ENCODE measurements around the gene FZD10. TPM values are rescaled to one million over a fixed set of nuclear protein-coding genes. Genes with fewer than 3 reads are reported as not detected.

The FZD10 gene
- total and polyA plus RNA-seq, 10 donors = 0.02 to 0.20 (median 0.11) TPM; not detected in 5

GRCh38 chr12:130147875-130148596 is 14.2 kb upstream of the FZD10 start:
- Histone ChIP-seq H3K27ac (no peak overlapping the region), H3K4me3 (no peak overlapping the region), H3K4me1 (no peaks in the 10 kb centered on the region), H3K27me3 (replicated peaks in 1 of 7) (peaks cover 0 to 8% (median 0%) of the 10 kb centered on the region in 7 donors), H3K36me3 (no peaks in the 10 kb centered on the region), H3K9me3 (no peaks in the 10 kb centered on the region)
- 44 to 69% (median 57%) methylated on average over 6 to 8 of the region's 8 CpGs for WGBS, 5 donors
- peak; percentile 22 for DNase-seq
- no peak for TF ChIP-seq POLR2A (IDR thresholded peaks at IDR 0.05)
- TF ChIP-seq POLR2AphosphoS5 (IDR thresholded peaks at IDR 0.05) = no peak
- no peak for TF ChIP-seq CTCF (IDR thresholded peaks at IDR 0.05 in 8 of 11, conservative IDR thresholded peaks at IDR 0.05 in 3 of 11)
- intact Hi-C loops (cut with DNase I; ENCODE audit: low total_unique reads) = no loop called here

GRCh38 chr12:130151846-130152245 is 10.4 kb upstream of the FZD10 start:
- Histone ChIP-seq H3K36me3 (no peaks in the 10 kb centered on the region), H3K27me3 (replicated peaks in 1 of 7) (peaks cover 0 to 39% (median 2%) of the 10 kb centered on the region in 7 donors), H3K4me3 (no peak overlapping the region), H3K9me3 (no peaks in the 10 kb centered on the region), H3K4me1 (no peaks in the 10 kb centered on the region), H3K27ac (no peak overlapping the region)
- 73 to 88% (median 80%) methylated on average over 9 of the region's 9 CpGs for WGBS, 5 donors
- TF ChIP-seq CTCF (IDR thresholded peaks at IDR 0.05 in 8 of 11, conservative IDR thresholded peaks at IDR 0.05 in 3 of 11) (no peak), POLR2A (IDR thresholded peaks at IDR 0.05) (no peak), POLR2AphosphoS5 (IDR thresholded peaks at IDR 0.05) (no peak)
- DNase-seq = peak; percentile 53
- intact Hi-C loops (cut with DNase I; ENCODE audit: low total_unique reads) = no loop called here

GRCh38 chr12:130152386-130152785 is 9.9 kb upstream of the FZD10 start:
- H3K36me3 ChIP-seq = no peaks in the 10 kb centered on the region
- 78 to 91% (median 85%) methylated on average over 7 to 12 of the region's 12 CpGs for WGBS, 5 donors
- intact Hi-C loops (cut with DNase I; ENCODE audit: low total_unique reads) = no loop called here

More at GRCh38 chr12:130152386-130152785, 9.9 kb upstream of the FZD10 start:
- no peaks in the 10 kb centered on the region for H3K9me3 ChIP-seq
- H3K4me3 ChIP-seq = no peak overlapping the region
- H3K27ac ChIP-seq = no peak overlapping the region
- peak; percentile 71 for DNase-seq
- TF ChIP-seq POLR2A (IDR thresholded peaks at IDR 0.05) (no peak), POLR2AphosphoS5 (IDR thresholded peaks at IDR 0.05) (no peak), CTCF (IDR thresholded peaks at IDR 0.05 in 8 of 11, conservative IDR thresholded peaks at IDR 0.05 in 3 of 11) (no peak)
- H3K27me3 ChIP-seq (replicated peaks in 1 of 7) = peaks cover 0 to 44% (median 8%) of the 10 kb centered on the region in 7 donors
- no peaks in the 10 kb centered on the region for H3K4me1 ChIP-seq

Measured in spleen (tissue), 11 donors.